GM12864 (cell line): Measurements from ENCODE around the gene CDHR2.

ENCODE experiments used
- DNase-seq: peaks from one replicate; pipeline ENCODE4 v3.0.0-alpha.2; 2011; ENCODE audit warnings: low read depth
- H3K4me3 ChIP-seq: 2 replicates; pipeline ENCODE4 v1.5.1; 2011; ENCODE audit warnings: mild to moderate bottlenecking, low read depth, low read length, control low read depth
- TF ChIP-seq, protein P1 (sequence below): IDR thresholded peaks from 2 replicates; pipeline ENCODE4 v1.5.1; 2011; ENCODE audit warnings: low read depth, mild to moderate bottlenecking, moderate library complexity, low read length, control low read depth, inconsistent platforms; ENCODE audit errors: missing control alignments

The CDHR2 gene

GRCh38 chr5:176628406-176629228, 79.5 kb downstream of the CDHR2 start:
- TF ChIP-seq, protein P1, sequence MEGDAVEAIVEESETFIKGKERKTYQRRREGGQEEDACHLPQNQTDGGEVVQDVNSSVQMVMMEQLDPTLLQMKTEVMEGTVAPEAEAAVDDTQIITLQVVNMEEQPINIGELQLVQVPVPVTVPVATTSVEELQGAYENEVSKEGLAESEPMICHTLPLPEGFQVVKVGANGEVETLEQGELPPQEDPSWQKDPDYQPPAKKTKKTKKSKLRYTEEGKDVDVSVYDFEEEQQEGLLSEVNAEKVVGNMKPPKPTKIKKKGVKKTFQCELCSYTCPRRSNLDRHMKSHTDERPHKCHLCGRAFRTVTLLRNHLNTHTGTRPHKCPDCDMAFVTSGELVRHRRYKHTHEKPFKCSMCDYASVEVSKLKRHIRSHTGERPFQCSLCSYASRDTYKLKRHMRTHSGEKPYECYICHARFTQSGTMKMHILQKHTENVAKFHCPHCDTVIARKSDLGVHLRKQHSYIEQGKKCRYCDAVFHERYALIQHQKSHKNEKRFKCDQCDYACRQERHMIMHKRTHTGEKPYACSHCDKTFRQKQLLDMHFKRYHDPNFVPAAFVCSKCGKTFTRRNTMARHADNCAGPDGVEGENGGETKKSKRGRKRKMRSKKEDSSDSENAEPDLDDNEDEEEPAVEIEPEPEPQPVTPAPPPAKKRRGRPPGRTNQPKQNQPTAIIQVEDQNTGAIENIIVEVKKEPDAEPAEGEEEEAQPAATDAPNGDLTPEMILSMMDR: no peak
- DNase-seq: no peak
- H3K4me3 ChIP-seq: no peak overlapping the region

GRCh38 chr5:176629317-176629852, 80.2 kb downstream of the CDHR2 start:
- no peak overlapping the region for H3K4me3 ChIP-seq
- TF ChIP-seq, protein P1: no peak
- no peak for DNase-seq

GRCh38 chr5:176629853-176630680, 80.9 kb downstream of the CDHR2 start, which contains the start of the genes EIF4E1B and SNCB:
EIF4E1B (plus strand) TSS chr5:176630675; CDS start chr5:176642788, 12,113 bp downstream.
SNCB (minus strand) TSS chr5:176630534; CDS start chr5:176629654, 880 bp downstream.
- H3K4me3 ChIP-seq: no peak within 1 kb of the TSS; the same call in 1 of the 2 replicates
- no peak for DNase-seq
- TF ChIP-seq, protein P1: no peak

GRCh38 chr5:176630681-176631222, 81.6 kb downstream of the CDHR2 start:
- no peak overlapping the region; the same call in 1 of the 2 replicates for H3K4me3 ChIP-seq
- DNase-seq: no peak
- TF ChIP-seq, protein P1: no peak

- TF ChIP-seq, protein P1: no peak
- no peak for DNase-seq
- no peak overlapping the region for H3K4me3 ChIP-seq
Measured at GRCh38 chr5:176631383-176632200, 82.5 kb downstream of the CDHR2 start.

GRCh38 chr5:176632745-176633144, 83.6 kb downstream of the CDHR2 start:
- TF ChIP-seq, protein P1: no peak
- DNase-seq: no peak
- H3K4me3 ChIP-seq: no peak overlapping the region
